ENCODE data around the gene MARCHF6.
A peak's percentile ranks its signal among the peaks of the same experiment; 100 is the strongest.

DNA sequence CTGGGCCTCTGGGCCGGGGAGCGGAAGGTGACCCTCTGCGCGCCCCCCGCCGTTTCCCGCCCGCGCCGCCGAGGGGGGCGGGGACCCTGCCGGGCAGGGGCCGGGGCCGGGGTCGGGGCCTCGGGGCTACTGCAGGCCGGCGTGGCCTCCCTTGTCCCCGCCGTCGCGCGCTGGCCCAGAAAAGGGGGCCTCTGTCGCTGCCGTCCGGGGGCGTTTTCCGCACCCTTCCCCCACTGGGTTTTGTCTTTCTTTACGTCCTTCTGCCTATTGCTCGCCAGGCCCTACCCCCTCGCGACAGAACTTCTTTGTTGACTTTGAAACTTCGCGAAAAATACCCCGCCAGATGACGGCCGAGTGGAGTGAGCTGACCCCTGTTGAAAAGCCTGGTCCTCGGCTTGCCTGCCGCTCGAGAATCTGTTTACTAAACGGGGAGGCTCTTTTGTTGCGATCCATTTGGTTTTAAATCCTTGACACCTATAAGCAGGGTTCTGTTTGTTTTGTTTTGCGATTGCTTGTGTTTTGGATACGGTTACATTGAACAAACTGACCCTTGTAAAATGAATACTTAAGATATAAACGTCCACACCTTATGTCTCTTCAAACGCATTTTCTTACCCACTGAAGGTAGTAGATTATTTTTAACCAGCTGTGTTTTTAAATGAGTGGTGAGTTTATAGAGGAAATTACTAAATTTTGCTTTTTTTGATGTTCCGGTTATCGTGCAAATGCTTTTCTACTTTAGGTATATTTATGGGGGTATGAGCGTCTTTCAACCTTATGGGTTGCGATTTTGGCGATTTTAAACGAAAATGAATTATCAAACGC, 765 bp downstream of the MARCHF6 start:
- no peak for TF ChIP-seq POLR2A (IDR thresholded peaks at IDR 0.05)
- TF ChIP-seq, protein P1, sequence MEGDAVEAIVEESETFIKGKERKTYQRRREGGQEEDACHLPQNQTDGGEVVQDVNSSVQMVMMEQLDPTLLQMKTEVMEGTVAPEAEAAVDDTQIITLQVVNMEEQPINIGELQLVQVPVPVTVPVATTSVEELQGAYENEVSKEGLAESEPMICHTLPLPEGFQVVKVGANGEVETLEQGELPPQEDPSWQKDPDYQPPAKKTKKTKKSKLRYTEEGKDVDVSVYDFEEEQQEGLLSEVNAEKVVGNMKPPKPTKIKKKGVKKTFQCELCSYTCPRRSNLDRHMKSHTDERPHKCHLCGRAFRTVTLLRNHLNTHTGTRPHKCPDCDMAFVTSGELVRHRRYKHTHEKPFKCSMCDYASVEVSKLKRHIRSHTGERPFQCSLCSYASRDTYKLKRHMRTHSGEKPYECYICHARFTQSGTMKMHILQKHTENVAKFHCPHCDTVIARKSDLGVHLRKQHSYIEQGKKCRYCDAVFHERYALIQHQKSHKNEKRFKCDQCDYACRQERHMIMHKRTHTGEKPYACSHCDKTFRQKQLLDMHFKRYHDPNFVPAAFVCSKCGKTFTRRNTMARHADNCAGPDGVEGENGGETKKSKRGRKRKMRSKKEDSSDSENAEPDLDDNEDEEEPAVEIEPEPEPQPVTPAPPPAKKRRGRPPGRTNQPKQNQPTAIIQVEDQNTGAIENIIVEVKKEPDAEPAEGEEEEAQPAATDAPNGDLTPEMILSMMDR (IDR thresholded peaks at IDR 0.05): peak in 1 of 12 donors; percentile 5

All from heart left ventricle (tissue), 13 donors.